Transverse colon (tissue), 4 donors: Measurements from ENCODE around the gene SRGAP2.
"Not testable (repeated sequence)": the region's sequence is repeated elsewhere in the genome, so short reads cannot be mapped to it uniquely, and the experiment has no call there.

ENCODE experiments used
- CTCF ChIP-seq, 5 experiments: fragments of 200-600 bp in 3 of 5; fragments of 450-650 bp in 2 of 5; sonication (generic) in 3 of 5; IDR thresholded peaks; 1 replicate in 2 of 5; 2 replicates in 3 of 5; pipeline ENCODE4 v1.5.1; 2016 to 2017; ENCODE audit warnings: antibody characterized with exemption in 5 of 5, inconsistent platforms in 3 of 5, mild to moderate bottlenecking in 2 of 5, moderate library complexity in 1 of 5
- EP300 ChIP-seq: sonication (generic); formaldehyde crosslinking; IDR thresholded peaks from one replicate; pipeline ENCODE4 v1.6.1; 2017; ENCODE audit warnings: antibody characterized with exemption, low read depth
- POLR2A ChIP-seq: fragments of 450-650 bp; IDR thresholded peaks from one replicate; pipeline ENCODE4 v1.6.1; 2016; ENCODE audit warnings: antibody characterized with exemption, mild to moderate bottlenecking, moderate library complexity
- POLR2AphosphoS5 ChIP-seq, 3 donors: sonication (generic); formaldehyde crosslinking; IDR thresholded peaks; one replicate each; pipeline ENCODE4 v1.6.1; 2016; ENCODE audit warnings: antibody characterized with exemption in 3 of 3

DNA sequence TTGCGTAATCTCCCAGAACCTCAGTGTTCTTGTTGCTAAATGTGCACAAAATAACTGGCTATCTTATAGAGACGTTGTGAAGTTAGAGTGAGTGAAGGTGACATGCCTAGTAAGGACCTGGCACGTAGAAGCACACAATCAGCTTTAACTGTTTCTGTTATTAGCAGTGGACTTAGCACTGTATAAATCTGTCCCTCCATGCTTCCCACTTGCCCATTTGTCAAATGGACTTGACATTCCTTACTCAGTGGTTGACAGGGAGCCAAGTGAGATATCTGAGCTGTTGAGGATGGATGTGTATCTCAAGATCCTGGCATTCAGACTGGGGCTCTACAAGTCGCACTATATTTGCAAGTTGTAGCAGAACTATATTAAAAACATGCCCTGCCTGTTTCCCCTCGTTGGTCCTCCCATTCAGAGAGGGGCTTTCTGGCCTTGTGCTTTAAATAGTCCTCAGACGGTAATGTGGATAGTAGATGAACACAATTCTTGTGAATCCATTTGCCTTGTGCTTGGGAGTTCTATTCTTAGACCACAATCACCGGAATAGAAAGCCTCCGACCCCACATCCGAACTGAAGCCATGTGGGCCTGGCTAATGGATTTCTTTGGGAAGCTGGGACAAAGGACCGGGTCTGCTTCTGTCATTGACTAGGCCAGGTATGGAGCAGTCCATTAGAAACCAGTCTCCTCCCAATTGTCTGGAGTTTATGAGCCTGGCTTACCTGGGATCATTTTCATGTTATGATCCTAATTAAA, 43.0 kb downstream of the SRGAP2 start:
- TF ChIP-seq POLR2A; EP300; CTCF (IDR thresholded peaks at IDR 0.05); POLR2AphosphoS5 (IDR thresholded peaks at IDR 0.05): not testable (repeated sequence)
